GM18505 (cell line): ENCODE measurements around the gene SERPINB13.

Source experiments
- ATAC-seq: cut with Tn5 transposase; IDR thresholded peaks from one replicate; pipeline ENCODE4 v1.9.1; 2021; ENCODE audit not compliant: unreplicated experiment
- POLR2A ChIP-seq: IDR thresholded peaks from 4 replicates; pipeline ENCODE4 v1.6.1; 2011; ENCODE audit warnings: borderline replicate concordance; ENCODE audit not compliant: insufficient read depth, insufficient read length; ENCODE audit errors: extremely low read depth

The SERPINB13 gene

GRCh38 chr18:63586966-63587365 lies at the start of gene SERPINB13:
Gene SERPINB13 (plus strand): TSS chr18:63587343. CDS start chr18:63588668, 1,325 bp downstream.
- TF ChIP-seq POLR2A, result no peak
- ATAC-seq, result no peak

- no peak for ATAC-seq
- no peak for TF ChIP-seq POLR2A
Observed at GRCh38 chr18:63539904-63540510, 47.1 kb upstream of the SERPINB13 start.

GRCh38 chr18:63542069-63542468 lies 45.1 kb upstream of the SERPINB13 start, which contains the start of gene SERPINB12:
Gene SERPINB12 (plus strand): TSS chr18:63542369. CDS start chr18:63556160, 13,791 bp downstream.
- ATAC-seq, result no peak
- no peak for TF ChIP-seq POLR2A

- no peak for TF ChIP-seq POLR2A
- no peak for ATAC-seq
Observed at GRCh38 chr18:63544017-63544416, 43.1 kb upstream of the SERPINB13 start.

- TF ChIP-seq POLR2A, result no peak
- ATAC-seq, result no peak
Observed at GRCh38 chr18:63545000-63545399, 42.1 kb upstream of the SERPINB13 start.

GRCh38 chr18:63550068-63550467 lies 37.1 kb upstream of the SERPINB13 start:
- TF ChIP-seq POLR2A, result no peak
- no peak for ATAC-seq

GRCh38 chr18:63551769-63552168 lies 35.4 kb upstream of the SERPINB13 start:
- no peak for TF ChIP-seq POLR2A
- ATAC-seq, result no peak

- ATAC-seq, result no peak
- no peak for TF ChIP-seq POLR2A
Observed at GRCh38 chr18:63552581-63552980, 34.6 kb upstream of the SERPINB13 start.

GRCh38 chr18:63553081-63553480 lies 34.1 kb upstream of the SERPINB13 start:
- ATAC-seq, result no peak

GRCh38 chr18:63559567-63560491 lies 27.3 kb upstream of the SERPINB13 start:
- TF ChIP-seq POLR2A, result no peak
- ATAC-seq, result no peak

More at GRCh38 chr18:63553081-63553480, 34.1 kb upstream of the SERPINB13 start:
- no peak for TF ChIP-seq POLR2A

GRCh38 chr18:63562284-63562683 lies 24.9 kb upstream of the SERPINB13 start:
- peak; percentile 82 for ATAC-seq
- no peak for TF ChIP-seq POLR2A

- TF ChIP-seq POLR2A, result no peak
- no peak for ATAC-seq
Observed at GRCh38 chr18:63564021-63564420, 23.1 kb upstream of the SERPINB13 start.

- ATAC-seq, result no peak
- TF ChIP-seq POLR2A, result no peak
Observed at GRCh38 chr18:63564561-63564960, 22.6 kb upstream of the SERPINB13 start.

GRCh38 chr18:63567276-63567675 lies 19.9 kb upstream of the SERPINB13 start:
- no peak for ATAC-seq
- TF ChIP-seq POLR2A, result no peak
